ENCODE measurements around the gene KCNA10.

KCNA10 gene

DNA sequence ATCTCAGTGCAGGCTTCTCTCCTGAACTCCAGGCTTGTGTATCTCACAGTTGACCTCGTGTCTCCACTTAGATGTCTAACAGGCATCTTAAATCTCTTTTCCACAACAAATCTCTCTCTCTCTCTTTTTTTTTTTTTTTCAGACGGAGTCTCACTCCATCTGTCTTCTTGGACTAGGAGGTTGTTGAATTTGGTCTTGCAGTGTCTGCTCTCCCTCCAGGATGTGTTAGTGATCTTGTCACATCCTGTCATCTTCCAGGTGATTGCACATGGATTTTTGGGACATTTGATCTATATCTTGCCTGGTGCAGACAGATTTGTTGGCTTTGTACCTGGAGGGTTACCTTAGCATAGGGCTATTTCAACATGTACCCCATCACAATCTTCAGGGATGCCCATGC is 26.5 kb upstream of the KCNA10 start:
- Mint-ChIP-seq H3K36me3 (no peaks in the 10 kb centered on the region), H3K27ac (no peak overlapping the region), H3K4me1 (no peaks in the 10 kb centered on the region), H3K4me3 (no peak overlapping the region), H3K9me3 (no peaks in the 10 kb centered on the region), H3K27me3 (peaks cover 10% of the 10 kb centered on the region)
- DNase-seq (ENCODE audit: low spot score in 2 of 2) = no peak
- no peak for ATAC-seq (ENCODE audit: low read depth)

DNA sequence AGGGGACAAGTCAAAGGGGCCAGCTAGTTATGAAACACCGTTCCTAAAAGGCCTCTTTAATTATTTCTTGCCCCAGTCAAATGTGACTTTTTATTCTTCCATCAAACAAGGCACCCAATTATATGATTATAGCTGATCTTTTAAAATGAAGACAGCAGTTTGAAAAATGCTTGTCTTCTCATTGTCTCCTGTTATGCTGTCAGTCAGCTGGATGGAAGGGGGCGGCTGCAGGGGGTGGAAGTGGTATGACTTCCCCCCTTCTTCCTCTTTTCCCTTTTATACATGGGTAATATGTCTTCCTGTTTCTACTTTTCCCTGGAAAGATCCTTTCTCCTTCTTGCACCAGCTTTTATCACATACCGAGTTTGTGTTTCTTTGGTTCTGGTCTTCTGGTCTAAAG is 25.8 kb upstream of the KCNA10 start:
- H3K4me3 Mint-ChIP-seq = no peak overlapping the region

GRCh38 chr1:110542725-110543124 is 23.8 kb upstream of the KCNA10 start:
- no peaks in the 10 kb centered on the region for H3K4me1 Mint-ChIP-seq
- no peaks in the 10 kb centered on the region for H3K9me3 Mint-ChIP-seq
- peaks cover 11% of the 10 kb centered on the region for H3K27me3 Mint-ChIP-seq
- DNase-seq (ENCODE audit: low spot score in 2 of 2) (no peak), ATAC-seq (ENCODE audit: low read depth) (no peak)
- no peak overlapping the region for H3K4me3 Mint-ChIP-seq
- H3K27ac Mint-ChIP-seq = no peak overlapping the region
- no peaks in the 10 kb centered on the region for H3K36me3 Mint-ChIP-seq

More for the DNA sequence above, 25.8 kb upstream of the KCNA10 start:
- no peak overlapping the region for H3K27ac Mint-ChIP-seq
- no peaks in the 10 kb centered on the region for H3K4me1 Mint-ChIP-seq
- ATAC-seq (ENCODE audit: low read depth) = no peak
- no peaks in the 10 kb centered on the region for H3K36me3 Mint-ChIP-seq
- H3K9me3 Mint-ChIP-seq = no peaks in the 10 kb centered on the region
- no peak for DNase-seq (ENCODE audit: low spot score in 2 of 2)
- peaks cover 11% of the 10 kb centered on the region for H3K27me3 Mint-ChIP-seq

- DNase-seq (ENCODE audit: low spot score in 2 of 2) (no peak), ATAC-seq (ENCODE audit: low read depth) (no peak)
- Mint-ChIP-seq H3K4me1 (no peaks in the 10 kb centered on the region), H3K9me3 (no peaks in the 10 kb centered on the region), H3K36me3 (no peaks in the 10 kb centered on the region), H3K27me3 (peaks cover 13% of the 10 kb centered on the region), H3K4me3 (no peak overlapping the region), H3K27ac (no peak overlapping the region)
Measured at GRCh38 chr1:110541906-110542395, 23.0 kb upstream of the KCNA10 start.

- Mint-ChIP-seq H3K27ac (no peak overlapping the region), H3K9me3 (no peaks in the 10 kb centered on the region), H3K4me1 (no peaks in the 10 kb centered on the region), H3K27me3 (peaks cover 8% of the 10 kb centered on the region), H3K36me3 (no peaks in the 10 kb centered on the region), H3K4me3 (no peak overlapping the region)
- ATAC-seq (ENCODE audit: low read depth) (no peak), DNase-seq (ENCODE audit: low spot score in 2 of 2) (no peak)
Measured at GRCh38 chr1:110540891-110541685, 22.1 kb upstream of the KCNA10 start.

DNA sequence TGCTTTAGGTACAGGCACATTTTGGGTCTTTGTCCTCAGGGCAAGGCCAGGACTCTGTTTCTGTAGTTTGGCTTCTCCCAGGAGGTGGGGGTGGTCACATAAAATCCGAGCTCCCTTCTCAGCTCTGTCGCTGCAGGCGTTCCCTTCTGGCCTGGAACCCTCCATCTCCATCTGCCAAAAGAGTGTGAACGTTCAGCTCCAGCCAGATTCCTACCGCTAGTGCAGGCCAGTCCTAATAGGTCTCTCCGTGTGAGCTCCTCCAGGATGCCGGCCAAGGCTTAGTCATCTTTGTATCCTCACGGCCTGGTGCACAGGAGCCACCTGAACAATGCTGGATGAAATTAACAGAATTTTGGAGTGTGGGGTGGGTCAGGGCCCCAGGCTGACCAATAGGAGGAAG is 19.9 kb upstream of the KCNA10 start:
- Mint-ChIP-seq H3K27ac (no peak overlapping the region), H3K27me3 (peaks cover 11% of the 10 kb centered on the region), H3K4me1 (no peaks in the 10 kb centered on the region), H3K4me3 (no peak overlapping the region), H3K9me3 (no peaks in the 10 kb centered on the region), H3K36me3 (no peaks in the 10 kb centered on the region)
- DNase-seq (ENCODE audit: low spot score in 2 of 2) (no peak), ATAC-seq (ENCODE audit: low read depth) (no peak)

GRCh38 chr1:110538075-110538474 is 19.1 kb upstream of the KCNA10 start:
- no peaks in the 10 kb centered on the region for H3K9me3 Mint-ChIP-seq
- H3K4me3 Mint-ChIP-seq = no peak overlapping the region
- no peak overlapping the region for H3K27ac Mint-ChIP-seq
- H3K4me1 Mint-ChIP-seq = no peaks in the 10 kb centered on the region
- ATAC-seq (ENCODE audit: low read depth) = no peak
- DNase-seq (ENCODE audit: low spot score in 2 of 2) = no peak
- peaks cover 11% of the 10 kb centered on the region for H3K27me3 Mint-ChIP-seq
- H3K36me3 Mint-ChIP-seq = no peaks in the 10 kb centered on the region

DNA sequence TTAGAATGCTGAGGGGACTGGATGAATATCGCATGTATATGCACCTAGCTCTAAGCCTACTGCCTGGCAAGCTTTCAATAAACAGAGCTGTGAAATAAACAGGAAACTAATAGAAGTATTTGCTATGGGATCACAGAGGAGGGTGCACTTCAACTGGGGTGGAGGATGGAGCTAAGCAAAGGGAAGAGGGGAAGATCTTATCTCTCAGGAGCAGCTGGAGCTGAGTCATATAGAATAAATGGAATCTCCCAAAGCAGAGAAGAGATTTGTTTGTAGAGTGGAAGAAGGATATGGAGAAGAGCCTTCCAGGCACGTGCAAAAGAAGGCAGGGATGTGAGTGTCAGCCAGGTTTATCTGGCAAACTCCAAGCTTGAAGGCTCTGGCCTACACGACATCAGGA is 17.0 kb upstream of the KCNA10 start:
- Mint-ChIP-seq H3K9me3 (no peaks in the 10 kb centered on the region), H3K27me3 (peaks cover 10% of the 10 kb centered on the region), H3K36me3 (no peaks in the 10 kb centered on the region), H3K4me3 (no peak overlapping the region), H3K4me1 (no peaks in the 10 kb centered on the region), H3K27ac (no peak overlapping the region)
- ATAC-seq (ENCODE audit: low read depth) (no peak), DNase-seq (ENCODE audit: low spot score in 2 of 2) (no peak)

DNA sequence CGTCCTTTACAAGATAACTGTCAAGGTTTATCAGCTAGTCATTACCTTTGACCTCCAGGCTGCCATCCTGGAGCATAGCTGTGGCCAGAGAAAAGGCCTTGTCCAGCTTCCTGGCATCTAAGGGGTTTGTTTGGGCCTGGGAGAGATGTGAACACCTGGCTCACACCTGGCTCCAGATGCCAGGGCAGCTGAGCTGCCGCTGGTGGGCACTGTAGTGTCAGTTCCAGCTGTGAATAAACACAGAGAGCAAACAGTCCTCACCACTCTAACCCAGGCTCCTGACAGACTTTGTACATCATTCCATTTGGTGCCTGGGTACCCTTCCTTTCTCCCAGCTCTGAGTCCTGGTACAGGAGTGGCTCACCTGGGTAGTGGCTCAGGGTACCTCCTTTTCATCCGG is 14.3 kb upstream of the KCNA10 start:
- Mint-ChIP-seq H3K4me3 (no peak overlapping the region), H3K36me3 (no peaks in the 10 kb centered on the region), H3K27me3 (peaks cover 17% of the 10 kb centered on the region), H3K27ac (no peak overlapping the region), H3K4me1 (no peaks in the 10 kb centered on the region), H3K9me3 (no peaks in the 10 kb centered on the region)
- ATAC-seq (ENCODE audit: low read depth) (no peak), DNase-seq (ENCODE audit: low spot score in 2 of 2) (no peak)

- no peak overlapping the region for H3K27ac Mint-ChIP-seq
- no peak for DNase-seq (ENCODE audit: low spot score in 2 of 2)
- H3K4me1 Mint-ChIP-seq = peaks cover 6% of the 10 kb centered on the region
- peaks cover 15% of the 10 kb centered on the region for H3K27me3 Mint-ChIP-seq
- H3K4me3 Mint-ChIP-seq = no peak overlapping the region
- H3K36me3 Mint-ChIP-seq = no peaks in the 10 kb centered on the region
- no peaks in the 10 kb centered on the region for H3K9me3 Mint-ChIP-seq
- no peak for ATAC-seq (ENCODE audit: low read depth)
Measured at GRCh38 chr1:110529011-110529410, 10.0 kb upstream of the KCNA10 start.

DNA sequence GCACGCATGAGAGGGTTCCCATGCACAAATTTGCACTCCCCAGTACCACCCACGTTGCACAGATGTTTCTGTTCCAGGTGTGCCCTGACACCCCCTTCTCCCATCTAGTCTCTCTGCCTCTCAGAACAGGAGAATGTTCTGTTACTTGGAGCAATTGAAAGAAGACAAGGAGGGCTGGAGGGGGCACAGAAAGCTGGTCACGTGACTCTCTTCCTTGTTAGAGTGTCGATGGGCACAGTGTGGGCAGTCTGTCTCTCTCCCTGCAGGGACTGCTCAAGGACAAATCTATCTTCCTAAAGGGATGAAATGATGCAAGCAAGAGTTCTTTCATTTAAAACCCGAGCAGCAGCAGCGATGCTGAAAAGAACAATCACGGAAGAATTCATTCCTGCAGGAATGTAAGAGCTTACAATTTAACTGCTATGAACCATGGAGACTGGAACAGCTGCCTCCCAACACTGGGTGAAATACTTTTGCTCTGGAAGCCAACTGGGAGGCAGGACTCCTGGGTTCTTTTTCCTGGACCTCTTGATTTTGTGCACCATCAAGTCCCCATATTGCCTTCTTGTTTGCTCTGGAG is 7.3 kb upstream of the KCNA10 start:
- DNase-seq (ENCODE audit: low spot score in 2 of 2) (no peak), ATAC-seq (ENCODE audit: low read depth) (no peak)
- no peaks in the 10 kb centered on the region for H3K9me3 Mint-ChIP-seq
- H3K4me1 Mint-ChIP-seq = peaks cover 6% of the 10 kb centered on the region
- H3K36me3 Mint-ChIP-seq = no peaks in the 10 kb centered on the region
- no peak overlapping the region for H3K4me3 Mint-ChIP-seq
- H3K27me3 Mint-ChIP-seq = peaks cover 27% of the 10 kb centered on the region
- H3K27ac Mint-ChIP-seq = no peak overlapping the region

- Mint-ChIP-seq H3K9me3 (no peaks in the 10 kb centered on the region), H3K36me3 (no peaks in the 10 kb centered on the region), H3K4me1 (peaks cover 6% of the 10 kb centered on the region), H3K4me3 (no peak overlapping the region), H3K27me3 (peaks cover 28% of the 10 kb centered on the region), H3K27ac (no peak overlapping the region)
- DNase-seq (ENCODE audit: low spot score in 2 of 2) (no peak), ATAC-seq (ENCODE audit: low read depth) (no peak)
Measured at GRCh38 chr1:110525249-110525595, 6.2 kb upstream of the KCNA10 start.

DNA sequence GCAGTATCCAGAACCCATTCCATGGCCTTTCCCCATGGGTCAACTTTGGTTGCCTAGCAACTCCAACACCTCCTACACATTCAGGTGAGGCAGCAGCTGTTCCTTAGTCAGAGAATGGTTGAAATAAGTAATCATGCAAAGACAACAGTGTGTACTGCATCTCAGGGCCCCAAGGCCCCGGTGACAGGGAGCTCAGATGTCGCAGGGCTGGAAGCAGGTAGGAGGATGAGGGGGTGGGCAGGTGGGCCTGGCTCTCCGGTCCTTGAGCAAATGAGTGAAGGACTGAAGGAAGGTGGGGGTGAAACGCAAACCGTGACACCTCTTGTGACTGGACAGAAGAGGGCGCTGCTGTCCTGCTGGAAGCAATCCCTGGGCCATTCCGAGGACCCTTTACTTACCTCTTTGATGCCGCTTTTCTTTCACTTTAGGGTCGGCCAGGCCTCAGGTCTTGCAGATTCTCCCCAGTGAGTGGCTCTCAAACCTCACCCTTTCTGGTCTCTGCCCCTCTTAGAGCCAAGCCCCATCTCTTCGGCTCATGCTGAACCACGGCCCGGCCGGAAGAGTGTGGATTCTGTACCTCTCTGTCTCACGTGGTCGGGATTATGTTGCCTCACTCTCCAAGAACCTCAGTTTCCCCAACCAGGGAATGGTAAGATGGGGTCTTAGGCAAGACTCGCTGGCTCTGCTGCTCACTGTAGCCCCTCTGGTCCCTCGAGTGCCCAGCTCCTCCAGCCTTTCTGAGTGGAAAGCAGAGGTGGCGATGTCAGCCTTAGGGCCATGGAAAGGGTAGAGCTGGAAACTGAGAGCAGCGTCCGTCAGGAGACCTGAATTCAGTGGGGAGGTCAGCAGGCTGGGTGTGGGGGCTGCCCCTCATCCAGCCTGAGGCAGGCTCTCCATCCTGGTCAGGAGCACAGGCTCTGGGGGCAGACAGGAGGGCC is 5.6 kb upstream of the KCNA10 start:
- DNase-seq (ENCODE audit: low spot score in 2 of 2) (peak; percentile 27 to 30), ATAC-seq (ENCODE audit: low read depth) (peak; percentile 71)
- Mint-ChIP-seq H3K4me3 (no peak overlapping the region), H3K36me3 (no peaks in the 10 kb centered on the region), H3K4me1 (peaks cover 6% of the 10 kb centered on the region), H3K27ac (no peak overlapping the region), H3K27me3 (peaks cover 24% of the 10 kb centered on the region), H3K9me3 (no peaks in the 10 kb centered on the region)

- Mint-ChIP-seq H3K27ac (no peak overlapping the region), H3K4me3 (no peak overlapping the region)
- ATAC-seq (ENCODE audit: low read depth) = no peak
Measured at GRCh38 chr1:110523011-110523410, 4.0 kb upstream of the KCNA10 start.

More at GRCh38 chr1:110523011-110523410, 4.0 kb upstream of the KCNA10 start:
- H3K4me1 Mint-ChIP-seq = peaks cover 6% of the 10 kb centered on the region
- H3K27me3 Mint-ChIP-seq = peaks cover 18% of the 10 kb centered on the region
- H3K36me3 Mint-ChIP-seq = no peaks in the 10 kb centered on the region
- H3K9me3 Mint-ChIP-seq = no peaks in the 10 kb centered on the region
- no peak for DNase-seq (ENCODE audit: low spot score in 2 of 2)
